Endothelial cell (in vitro differentiated cells): ENCODE measurements around the gene ELAVL4. TPM values are rescaled to one million over a fixed set of nuclear protein-coding genes. Genes with fewer than 3 reads are reported as not detected.
A peak's percentile ranks its signal among the peaks of the same experiment; 100 is the strongest.

Experiments
- DNase-seq: peaks from one replicate; pipeline ENCODE4 v3.0.0; 2021; ENCODE audit warnings: low spot score
- H3K27ac Mint-ChIP-seq: one replicate; pipeline ENCODE4 v1.8.0; 2021; ENCODE audit warnings: mixed read lengths, inconsistent platforms; ENCODE audit not compliant: unreplicated experiment
- H3K27me3 Mint-ChIP-seq: one replicate; pipeline ENCODE4 v1.8.0; 2021; ENCODE audit warnings: mild to moderate bottlenecking, moderate library complexity, mixed read lengths, inconsistent platforms; ENCODE audit not compliant: unreplicated experiment
- H3K36me3 Mint-ChIP-seq: one replicate; pipeline ENCODE4 v1.8.0; 2021; ENCODE audit warnings: mild to moderate bottlenecking, low read depth, mixed read lengths, inconsistent platforms; ENCODE audit not compliant: unreplicated experiment
- H3K4me1 Mint-ChIP-seq: one replicate; pipeline ENCODE4 v1.8.0; 2021; ENCODE audit warnings: mild to moderate bottlenecking, mixed read lengths, inconsistent platforms; ENCODE audit not compliant: unreplicated experiment
- H3K4me3 Mint-ChIP-seq: one replicate; pipeline ENCODE4 v1.8.0; 2021; ENCODE audit warnings: mild to moderate bottlenecking, mixed read lengths, inconsistent platforms; ENCODE audit not compliant: unreplicated experiment
- H3K9me3 Mint-ChIP-seq: one replicate; pipeline ENCODE4 v1.8.0; 2021; ENCODE audit warnings: mixed read lengths, inconsistent platforms; ENCODE audit not compliant: unreplicated experiment
- CTCF ChIP-seq: fragments of 200-600 bp; sonication (generic); IDR thresholded peaks from one replicate; pipeline ENCODE4 v1.5.0; 2021; ENCODE audit warnings: antibody characterized with exemption; ENCODE audit not compliant: unreplicated experiment
- total RNA-seq: library from RNA; stranded (reverse); fragmentation: NEBNext Ultra II Directional; extraction: Animal tissue kit (Norgen Biotek cat#: 25700); gene quantifications from one replicate; pipeline ENCODE4 v1.2.1, GENCODE V29; 2021; ENCODE audit not compliant: unreplicated experiment

The ELAVL4 gene
- total RNA-seq, 1 donor from 2014 or later, result 3.0 TPM

- H3K27me3 Mint-ChIP-seq, result peaks cover 2% of the 10 kb centered on the region
- H3K27ac Mint-ChIP-seq, result no peak overlapping the region
- no peak for DNase-seq
- H3K9me3 Mint-ChIP-seq, result no peaks in the 10 kb centered on the region
- no peak for TF ChIP-seq CTCF
- H3K4me3 Mint-ChIP-seq, result no peak overlapping the region
- H3K4me1 Mint-ChIP-seq, result peaks cover 24% of the 10 kb centered on the region
- no peaks in the 10 kb centered on the region for H3K36me3 Mint-ChIP-seq
Measured at GRCh38 chr1:50181027-50181663, 72.4 kb downstream of the ELAVL4 start.

GRCh38 chr1:50183378-50184133, 74.8 kb downstream of the ELAVL4 start:
- TF ChIP-seq CTCF, result no peak
- Mint-ChIP-seq H3K4me3 (no peak overlapping the region), H3K4me1 (peaks cover 13% of the 10 kb centered on the region), H3K9me3 (no peaks in the 10 kb centered on the region), H3K27me3 (no peaks in the 10 kb centered on the region), H3K27ac (no peak overlapping the region), H3K36me3 (no peaks in the 10 kb centered on the region)
- no peak for DNase-seq

- Mint-ChIP-seq H3K27me3 (no peaks in the 10 kb centered on the region), H3K36me3 (no peaks in the 10 kb centered on the region), H3K9me3 (no peaks in the 10 kb centered on the region), H3K4me1 (peaks cover 7% of the 10 kb centered on the region), H3K27ac (no peak overlapping the region), H3K4me3 (no peak overlapping the region)
- DNase-seq, result no peak
- peak; percentile 14 for TF ChIP-seq CTCF
Measured at GRCh38 chr1:50189369-50189768, 80.6 kb downstream of the ELAVL4 start.

- Mint-ChIP-seq H3K4me3 (no peak overlapping the region), H3K27ac (no peak overlapping the region), H3K9me3 (no peaks in the 10 kb centered on the region), H3K4me1 (peaks cover 19% of the 10 kb centered on the region), H3K27me3 (no peaks in the 10 kb centered on the region), H3K36me3 (no peaks in the 10 kb centered on the region)
- no peak for DNase-seq
- TF ChIP-seq CTCF, result no peak
Measured at GRCh38 chr1:50193002-50193401, 84.3 kb downstream of the ELAVL4 start.

GRCh38 chr1:50195205-50195604, 86.5 kb downstream of the ELAVL4 start:
- no peak for DNase-seq
- no peak for TF ChIP-seq CTCF
- H3K36me3 Mint-ChIP-seq, result no peaks in the 10 kb centered on the region
- H3K4me3 Mint-ChIP-seq, result no peak overlapping the region
- peaks cover 19% of the 10 kb centered on the region for H3K4me1 Mint-ChIP-seq
- H3K9me3 Mint-ChIP-seq, result no peaks in the 10 kb centered on the region
- no peak overlapping the region for H3K27ac Mint-ChIP-seq
- no peaks in the 10 kb centered on the region for H3K27me3 Mint-ChIP-seq
